Peyer's patch (tissue), 4 donors: Measurements from ENCODE around the gene WT1.

Experiments used
- POLR2A ChIP-seq, 2 donors: fragments of 450-650 bp; IDR thresholded peaks; one replicate each; pipeline ENCODE4 v1.5.1; 2017; ENCODE audit warnings: antibody characterized with exemption in 2 of 2, mild to moderate bottlenecking in 2 of 2, moderate library complexity in 2 of 2
- TF ChIP-seq, protein P1 (sequence below), 6 experiments: fragments of 450-650 bp in 4 of 6; fragments of 200-600 bp in 2 of 6; sonication (generic) in 1 of 6; IDR thresholded peaks; one replicate each; pipeline ENCODE4 v1.5.1; 2017 to 2019; ENCODE audit warnings: antibody characterized with exemption in 6 of 6, mild to moderate bottlenecking in 3 of 6, moderate library complexity in 1 of 6

DNA sequence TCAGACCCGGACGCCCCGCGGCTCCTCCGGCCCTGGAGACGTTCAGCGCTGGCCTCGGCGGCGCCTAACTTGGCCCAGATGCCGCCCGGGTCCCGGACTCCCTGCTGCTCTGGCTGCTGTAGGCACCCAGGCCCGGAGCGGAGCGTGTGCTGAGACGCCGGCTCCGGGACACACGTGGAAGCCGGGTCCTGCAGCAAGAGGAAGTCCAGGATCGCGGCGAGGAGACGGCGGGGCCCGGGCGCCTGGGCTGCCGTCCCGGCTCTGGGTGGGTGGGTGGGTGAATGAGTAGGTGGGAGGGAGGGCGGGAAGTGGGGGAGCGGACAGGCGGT, 223 bp downstream of the WT1 start:
- TF ChIP-seq, protein P1, sequence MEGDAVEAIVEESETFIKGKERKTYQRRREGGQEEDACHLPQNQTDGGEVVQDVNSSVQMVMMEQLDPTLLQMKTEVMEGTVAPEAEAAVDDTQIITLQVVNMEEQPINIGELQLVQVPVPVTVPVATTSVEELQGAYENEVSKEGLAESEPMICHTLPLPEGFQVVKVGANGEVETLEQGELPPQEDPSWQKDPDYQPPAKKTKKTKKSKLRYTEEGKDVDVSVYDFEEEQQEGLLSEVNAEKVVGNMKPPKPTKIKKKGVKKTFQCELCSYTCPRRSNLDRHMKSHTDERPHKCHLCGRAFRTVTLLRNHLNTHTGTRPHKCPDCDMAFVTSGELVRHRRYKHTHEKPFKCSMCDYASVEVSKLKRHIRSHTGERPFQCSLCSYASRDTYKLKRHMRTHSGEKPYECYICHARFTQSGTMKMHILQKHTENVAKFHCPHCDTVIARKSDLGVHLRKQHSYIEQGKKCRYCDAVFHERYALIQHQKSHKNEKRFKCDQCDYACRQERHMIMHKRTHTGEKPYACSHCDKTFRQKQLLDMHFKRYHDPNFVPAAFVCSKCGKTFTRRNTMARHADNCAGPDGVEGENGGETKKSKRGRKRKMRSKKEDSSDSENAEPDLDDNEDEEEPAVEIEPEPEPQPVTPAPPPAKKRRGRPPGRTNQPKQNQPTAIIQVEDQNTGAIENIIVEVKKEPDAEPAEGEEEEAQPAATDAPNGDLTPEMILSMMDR (IDR thresholded peaks at IDR 0.05): no peak
- TF ChIP-seq POLR2A (IDR thresholded peaks at IDR 0.05): no peak
